Amygdala (tissue), 56 donors: Measurements from ENCODE around the gene ZNF311.
"Not testable (repeated sequence)": the region's sequence is repeated elsewhere in the genome, so short reads cannot be mapped to it uniquely, and the experiment has no call there.

Experiments used
- DNase-seq, 56 donors: peaks; one replicate each; lab custom pipeline; 2025; lab: John Stamatoyannopoulos, UW

ZNF311 gene

DNA sequence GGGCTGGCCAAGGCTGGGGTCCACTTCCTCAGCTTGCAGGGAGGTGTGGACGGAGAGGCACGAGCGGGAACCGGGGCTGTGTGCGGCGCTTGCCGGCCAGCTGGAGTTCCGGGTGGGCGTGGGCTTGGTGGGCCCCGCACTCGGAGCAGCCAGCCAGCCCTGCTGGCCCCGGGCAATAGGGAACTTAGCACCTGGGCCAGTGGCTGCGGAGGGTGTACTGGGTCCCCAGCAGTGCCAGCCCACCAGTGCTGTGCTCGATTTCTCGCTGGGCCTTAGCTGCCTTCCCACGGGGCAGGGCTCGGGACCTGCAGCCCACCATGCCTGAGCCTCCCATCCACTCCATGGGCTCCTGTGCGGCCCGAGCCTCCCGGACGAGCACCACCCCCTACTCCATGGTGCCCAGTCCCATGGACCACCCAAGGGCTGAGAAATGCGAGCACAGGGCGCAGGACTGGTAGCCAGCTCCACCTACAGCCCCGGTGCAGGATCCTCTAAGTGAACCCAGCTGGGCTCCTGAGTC is 47.3 kb downstream of the ZNF311 start:
- not testable (repeated sequence) for DNase-seq

DNA sequence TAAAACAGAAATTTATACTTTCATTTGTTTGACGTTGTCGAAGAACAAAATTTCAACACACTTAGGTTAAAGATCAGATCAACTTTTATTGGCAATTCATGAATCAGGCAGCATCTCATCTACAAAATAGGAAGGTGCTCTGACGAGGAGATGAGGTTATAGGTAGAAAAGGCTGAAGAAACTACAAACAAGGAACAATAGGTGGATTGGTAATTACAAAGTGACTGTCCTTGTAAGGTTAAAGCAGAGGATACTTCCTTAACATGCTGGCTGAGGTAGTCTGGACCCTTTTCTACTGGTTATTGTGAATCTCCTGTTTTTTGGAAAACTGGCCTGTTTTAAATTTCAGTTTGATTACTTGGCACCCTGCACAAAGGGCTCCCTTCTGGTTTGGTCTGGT is 48.8 kb downstream of the ZNF311 start:
- no peak for DNase-seq

DNA sequence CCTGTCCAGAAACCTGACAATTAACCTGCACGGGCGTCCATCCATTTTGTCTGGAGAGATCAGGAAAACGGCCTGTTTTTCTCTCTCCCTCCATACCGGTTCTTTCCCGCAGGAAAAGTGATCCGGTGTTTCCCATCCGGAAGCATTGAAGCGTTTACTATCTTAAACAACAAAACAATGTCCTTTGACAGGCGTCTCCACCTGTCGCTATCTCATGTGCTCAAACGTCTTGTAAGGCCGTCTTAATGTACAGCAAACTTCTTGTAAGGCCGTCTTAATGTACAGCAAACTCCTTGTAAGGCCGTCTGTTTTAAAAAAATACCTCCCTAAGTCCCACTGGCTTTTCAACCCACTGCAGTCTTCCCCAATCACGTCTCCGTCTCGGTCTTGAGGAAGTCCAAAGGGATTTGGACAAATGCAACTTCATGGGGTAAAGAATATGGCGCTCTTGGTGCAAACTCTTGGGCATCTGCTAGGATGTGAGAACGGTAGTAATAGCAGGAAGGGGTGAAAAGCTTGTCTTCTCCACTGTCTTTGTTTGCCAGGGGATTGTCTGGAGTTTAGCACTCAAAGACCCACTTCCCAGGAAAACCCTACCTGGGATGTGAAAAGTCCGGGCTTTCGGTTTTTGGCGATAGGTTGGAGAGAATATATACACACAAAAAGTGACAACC is 51.4 kb downstream of the ZNF311 start:
- peak in 1 of 56 donors; percentile 7 for DNase-seq

DNA sequence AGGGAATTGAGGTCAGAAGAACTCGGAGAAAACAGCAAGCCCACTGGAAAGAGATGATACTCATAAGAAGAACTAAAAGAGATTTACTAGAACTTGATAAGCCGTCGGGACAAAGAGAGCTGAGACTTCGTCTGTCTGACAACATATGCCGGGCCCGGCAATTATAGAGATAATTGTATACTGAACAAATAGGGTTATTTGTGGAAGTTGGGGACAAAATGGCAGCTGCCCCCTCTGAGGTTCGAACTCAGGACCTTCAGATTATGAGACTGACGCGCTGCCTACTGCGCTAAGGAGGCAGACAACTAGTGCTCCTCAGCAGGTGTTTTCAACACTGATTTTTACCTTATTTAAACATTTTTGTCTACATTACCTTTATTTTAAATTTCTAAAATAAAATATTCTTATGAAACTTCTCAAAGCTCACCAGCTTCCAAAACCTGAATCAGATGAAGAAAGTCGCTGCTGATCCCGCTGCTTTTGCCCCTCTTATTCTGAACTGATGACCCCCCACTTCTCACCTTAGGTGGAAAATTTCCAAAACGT is 52.0 kb downstream of the ZNF311 start:
- DNase-seq = peak in 25 of 56 donors; percentile 6 to 67 (median 20)

DNA sequence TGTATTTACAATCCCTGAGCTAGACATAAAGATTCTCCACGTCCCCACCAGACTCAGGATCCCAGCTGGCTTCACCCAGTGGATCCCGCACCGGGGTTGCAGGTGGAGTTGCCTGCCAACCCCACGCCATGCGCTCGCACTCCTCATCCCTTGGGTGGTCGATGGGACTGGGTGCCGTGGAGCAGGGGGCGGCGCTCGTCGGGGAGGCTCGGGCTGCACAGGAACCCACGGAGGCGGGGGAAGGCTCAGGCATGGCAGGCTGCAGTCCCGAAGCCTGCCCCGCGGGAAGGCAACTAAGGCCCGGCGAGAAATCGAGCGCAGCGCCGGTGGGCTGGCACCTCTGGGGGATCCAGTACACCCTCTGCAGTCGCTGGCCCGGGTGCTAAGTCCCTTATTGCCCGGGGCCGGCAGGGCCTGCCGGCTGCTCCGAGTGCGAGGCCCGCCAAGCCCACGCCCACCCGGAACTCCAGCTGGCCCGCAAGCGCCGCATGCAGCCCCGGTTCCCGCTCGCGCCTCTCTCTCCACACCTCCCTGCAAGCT is 55.4 kb downstream of the ZNF311 start:
- DNase-seq = not testable (repeated sequence)

DNA sequence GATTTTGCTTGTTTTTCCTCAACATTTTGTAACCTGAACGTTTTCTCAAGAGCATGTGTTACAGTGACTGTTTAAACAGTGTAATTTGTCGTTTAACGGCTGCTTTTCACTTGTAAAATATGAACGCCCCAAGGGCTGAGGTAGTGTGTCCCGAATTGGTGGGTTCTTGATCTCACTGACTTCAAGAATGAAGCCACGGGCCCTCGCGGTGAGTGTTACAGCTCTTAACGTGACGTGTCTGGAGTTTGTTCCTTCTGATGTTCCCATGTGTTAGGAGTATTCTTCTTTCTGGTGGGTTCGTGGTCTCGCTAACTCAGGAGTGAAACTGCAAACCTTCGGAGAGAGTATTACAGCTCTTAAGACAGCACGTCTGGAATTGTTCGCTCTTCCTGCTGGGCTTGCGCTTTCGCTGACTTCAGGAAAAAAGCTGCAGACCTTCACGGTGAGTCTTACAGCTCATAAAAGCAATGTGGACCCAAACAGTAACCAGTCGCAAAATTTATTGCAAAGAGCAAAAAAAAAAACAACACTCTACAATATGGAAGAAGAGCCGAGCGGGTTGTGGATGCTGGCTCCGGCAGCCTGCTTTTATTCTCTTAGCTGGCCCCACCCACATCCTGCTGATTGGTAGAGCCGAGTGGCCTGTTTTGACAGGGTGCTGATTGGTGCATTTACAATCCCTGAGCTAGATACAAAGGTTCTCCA is 56.2 kb downstream of the ZNF311 start:
- DNase-seq = no peak

DNA sequence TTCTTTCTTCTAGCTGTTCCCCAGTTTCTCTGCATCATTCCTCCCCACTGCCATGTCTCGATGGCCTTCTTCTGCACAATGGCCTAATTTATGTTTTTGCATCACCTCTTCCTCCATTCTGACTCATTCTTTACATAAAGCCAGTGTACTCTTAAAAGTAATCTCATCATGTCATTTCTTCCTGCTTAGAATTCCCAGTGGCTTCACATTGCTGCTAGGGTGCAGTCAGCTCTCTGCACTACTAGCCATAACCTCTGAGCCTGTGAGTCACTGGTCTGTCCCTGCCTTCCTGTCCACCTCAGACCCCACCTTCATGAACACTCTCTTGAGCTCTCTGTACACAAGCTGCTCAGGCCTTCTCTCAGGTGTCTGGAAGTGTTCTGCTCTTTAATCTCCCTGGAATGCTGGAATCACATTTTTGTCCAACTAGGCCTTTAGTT is 57.3 kb downstream of the ZNF311 start:
- no peak for DNase-seq

DNA sequence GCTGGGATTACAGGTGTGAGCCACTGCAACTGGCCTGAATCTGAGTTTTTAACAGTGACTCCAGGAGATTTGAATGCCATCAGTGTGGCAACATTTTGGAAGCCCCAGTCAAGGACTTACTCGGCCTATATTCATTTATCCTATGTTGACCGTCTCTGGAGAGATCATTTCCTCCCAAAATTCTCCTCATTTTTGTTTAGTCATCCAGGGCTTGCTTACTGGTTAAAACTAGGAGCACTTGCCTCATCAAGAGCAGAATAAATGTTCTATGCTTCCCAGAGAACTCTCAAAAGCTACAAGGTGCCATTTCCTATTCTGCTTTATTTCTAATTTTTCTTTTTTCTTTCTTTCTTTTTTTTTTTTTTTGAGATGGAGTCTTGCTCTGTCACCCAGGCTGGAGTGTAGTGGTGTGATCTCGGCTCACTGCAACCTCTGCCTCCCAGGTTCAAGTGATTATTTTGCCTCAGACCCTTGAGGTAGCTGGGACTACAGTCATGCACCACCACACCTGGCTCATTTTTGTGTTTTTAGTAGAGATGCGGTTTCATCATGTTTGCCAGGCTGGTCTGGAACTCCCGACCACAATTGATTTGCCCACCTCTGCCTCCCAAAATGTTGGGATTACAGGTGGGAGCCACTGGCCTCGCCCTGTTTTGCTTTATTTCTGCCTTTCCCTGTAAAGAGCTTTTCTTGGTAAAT is 57.9 kb downstream of the ZNF311 start:
- no peak for DNase-seq

DNA sequence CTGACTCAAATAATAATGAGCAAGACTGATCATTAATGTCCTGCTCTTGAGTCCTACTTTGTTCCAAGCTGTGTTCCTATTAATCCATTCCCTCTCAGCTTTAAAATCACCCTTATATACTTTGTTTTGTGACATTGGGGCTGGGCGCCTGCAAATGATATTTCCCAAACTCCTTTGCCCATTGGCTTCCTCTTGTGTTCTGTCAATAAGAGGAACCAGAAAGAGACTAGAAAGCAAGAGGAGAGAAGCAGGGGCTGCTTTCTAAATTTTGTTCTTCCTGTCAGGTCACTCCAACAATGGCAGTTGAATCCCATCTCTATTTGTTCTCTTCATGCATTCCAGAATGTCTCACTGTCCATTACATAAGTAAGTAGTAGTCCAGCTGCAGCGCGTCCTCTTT is 59.8 kb downstream of the ZNF311 start:
- DNase-seq = no peak
